Tibial nerve (tissue), 4 donors: ENCODE results near the gene PPIF.

Source experiments
- CTCF ChIP-seq, 5 experiments: fragments of 200-600 bp in 3 of 5; fragments of 450-650 bp in 2 of 5; sonication (generic) in 3 of 5; IDR thresholded peaks; one replicate each; pipeline ENCODE4 v1.5.1; 2016 to 2019; ENCODE audit warnings: antibody characterized with exemption in 5 of 5, mild to moderate bottlenecking in 3 of 5, moderate library complexity in 2 of 5
- EP300 ChIP-seq, 2 donors: sonication (generic); formaldehyde crosslinking; IDR thresholded peaks; one replicate each; pipeline ENCODE4 v1.6.1; 2017; ENCODE audit warnings: antibody characterized with exemption in 2 of 2, mild to moderate bottlenecking in 1 of 2
- POLR2A ChIP-seq, 2 donors: fragments of 450-650 bp; IDR thresholded peaks; one replicate each; pipeline ENCODE4 v1.6.1; 2017; ENCODE audit warnings: antibody characterized with exemption in 2 of 2, mild to moderate bottlenecking in 2 of 2, moderate library complexity in 2 of 2

GRCh38 chr10:79311581-79312407 lies 35.5 kb upstream of the PPIF start:
- TF ChIP-seq CTCF (IDR thresholded peaks at IDR 0.05), result no peak
- TF ChIP-seq POLR2A (IDR thresholded peaks at IDR 0.05), result no peak
- no peak for TF ChIP-seq EP300 (IDR thresholded peaks at IDR 0.05)
